ENCODE measurements around the gene PI16.

GRCh38 chr6:36946526-36946925 is 8.0 kb upstream of the PI16 start:
- TF ChIP-seq, protein P1, sequence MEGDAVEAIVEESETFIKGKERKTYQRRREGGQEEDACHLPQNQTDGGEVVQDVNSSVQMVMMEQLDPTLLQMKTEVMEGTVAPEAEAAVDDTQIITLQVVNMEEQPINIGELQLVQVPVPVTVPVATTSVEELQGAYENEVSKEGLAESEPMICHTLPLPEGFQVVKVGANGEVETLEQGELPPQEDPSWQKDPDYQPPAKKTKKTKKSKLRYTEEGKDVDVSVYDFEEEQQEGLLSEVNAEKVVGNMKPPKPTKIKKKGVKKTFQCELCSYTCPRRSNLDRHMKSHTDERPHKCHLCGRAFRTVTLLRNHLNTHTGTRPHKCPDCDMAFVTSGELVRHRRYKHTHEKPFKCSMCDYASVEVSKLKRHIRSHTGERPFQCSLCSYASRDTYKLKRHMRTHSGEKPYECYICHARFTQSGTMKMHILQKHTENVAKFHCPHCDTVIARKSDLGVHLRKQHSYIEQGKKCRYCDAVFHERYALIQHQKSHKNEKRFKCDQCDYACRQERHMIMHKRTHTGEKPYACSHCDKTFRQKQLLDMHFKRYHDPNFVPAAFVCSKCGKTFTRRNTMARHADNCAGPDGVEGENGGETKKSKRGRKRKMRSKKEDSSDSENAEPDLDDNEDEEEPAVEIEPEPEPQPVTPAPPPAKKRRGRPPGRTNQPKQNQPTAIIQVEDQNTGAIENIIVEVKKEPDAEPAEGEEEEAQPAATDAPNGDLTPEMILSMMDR (IDR thresholded peaks at IDR 0.05) = no peak
- TF ChIP-seq, protein P2, sequence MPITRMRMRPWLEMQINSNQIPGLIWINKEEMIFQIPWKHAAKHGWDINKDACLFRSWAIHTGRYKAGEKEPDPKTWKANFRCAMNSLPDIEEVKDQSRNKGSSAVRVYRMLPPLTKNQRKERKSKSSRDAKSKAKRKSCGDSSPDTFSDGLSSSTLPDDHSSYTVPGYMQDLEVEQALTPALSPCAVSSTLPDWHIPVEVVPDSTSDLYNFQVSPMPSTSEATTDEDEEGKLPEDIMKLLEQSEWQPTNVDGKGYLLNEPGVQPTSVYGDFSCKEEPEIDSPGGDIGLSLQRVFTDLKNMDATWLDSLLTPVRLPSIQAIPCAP (CRISPR knock-in tag; IDR thresholded peaks at IDR 0.05) = no peak
- TF ChIP-seq TEAD4 (CRISPR knock-in tag; IDR thresholded peaks at IDR 0.05) = no peak
- no peak for TF ChIP-seq RELA (CRISPR knock-in tag; IDR thresholded peaks at IDR 0.05; ENCODE audit: borderline replicate concordance)
- TF ChIP-seq, protein P3, sequence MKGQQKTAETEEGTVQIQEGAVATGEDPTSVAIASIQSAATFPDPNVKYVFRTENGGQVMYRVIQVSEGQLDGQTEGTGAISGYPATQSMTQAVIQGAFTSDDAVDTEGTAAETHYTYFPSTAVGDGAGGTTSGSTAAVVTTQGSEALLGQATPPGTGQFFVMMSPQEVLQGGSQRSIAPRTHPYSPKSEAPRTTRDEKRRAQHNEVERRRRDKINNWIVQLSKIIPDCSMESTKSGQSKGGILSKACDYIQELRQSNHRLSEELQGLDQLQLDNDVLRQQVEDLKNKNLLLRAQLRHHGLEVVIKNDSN (CRISPR knock-in tag; IDR thresholded peaks at IDR 0.05) = no peak
- no peak for TF ChIP-seq ATF6 (CRISPR knock-in tag; IDR thresholded peaks at IDR 0.05)
- no peak for TF ChIP-seq HMGXB4 (CRISPR knock-in tag; IDR thresholded peaks at IDR 0.05)
- TF ChIP-seq ATF3 (CRISPR knock-in tag; conservative IDR thresholded peaks at IDR 0.05) = no peak
- TF ChIP-seq ZNF281 (CRISPR knock-in tag; IDR thresholded peaks at IDR 0.05) = no peak
